Measurements from ENCODE around the gene TRIM62. TPM values are rescaled to one million over a fixed set of nuclear protein-coding genes. Genes with fewer than 3 reads are reported as not detected.

Gene TRIM62
- total RNA-seq, 1 experiment from 2014 or later, result 2.5 TPM

- intact Hi-C loops (cut with micrococcal nuclease; ENCODE audit: unreplicated experiment), result loop anchor here (5.0 kb wide), 1 partner anchor 41 kb away; the partner anchor contains the start of gene TRIM62
- POLR2A ChIA-PET, result no interaction called here
- no peaks in the 10 kb centered on the region for H3K4me1 ChIP-seq
- H3K4me3 ChIP-seq (ENCODE audit: low read depth, low read length), result no peak overlapping the region
- TF ChIP-seq, protein P1, sequence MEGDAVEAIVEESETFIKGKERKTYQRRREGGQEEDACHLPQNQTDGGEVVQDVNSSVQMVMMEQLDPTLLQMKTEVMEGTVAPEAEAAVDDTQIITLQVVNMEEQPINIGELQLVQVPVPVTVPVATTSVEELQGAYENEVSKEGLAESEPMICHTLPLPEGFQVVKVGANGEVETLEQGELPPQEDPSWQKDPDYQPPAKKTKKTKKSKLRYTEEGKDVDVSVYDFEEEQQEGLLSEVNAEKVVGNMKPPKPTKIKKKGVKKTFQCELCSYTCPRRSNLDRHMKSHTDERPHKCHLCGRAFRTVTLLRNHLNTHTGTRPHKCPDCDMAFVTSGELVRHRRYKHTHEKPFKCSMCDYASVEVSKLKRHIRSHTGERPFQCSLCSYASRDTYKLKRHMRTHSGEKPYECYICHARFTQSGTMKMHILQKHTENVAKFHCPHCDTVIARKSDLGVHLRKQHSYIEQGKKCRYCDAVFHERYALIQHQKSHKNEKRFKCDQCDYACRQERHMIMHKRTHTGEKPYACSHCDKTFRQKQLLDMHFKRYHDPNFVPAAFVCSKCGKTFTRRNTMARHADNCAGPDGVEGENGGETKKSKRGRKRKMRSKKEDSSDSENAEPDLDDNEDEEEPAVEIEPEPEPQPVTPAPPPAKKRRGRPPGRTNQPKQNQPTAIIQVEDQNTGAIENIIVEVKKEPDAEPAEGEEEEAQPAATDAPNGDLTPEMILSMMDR (IDR thresholded peaks at IDR 0.05; ENCODE audit: insufficient read depth in 1 of 2, low read depth in 1 of 2, low read length in 1 of 2, severe bottlenecking in 1 of 2, unreplicated experiment in 1 of 2), result no peak
- BruUV-seq (replicated peaks), result no TSS peak
- Mint-ChIP-seq H3K4me3 (ENCODE audit: unreplicated experiment) (no peak overlapping the region), H3K27me3 (ENCODE audit: insufficient read depth, unreplicated experiment) (no peaks in the 10 kb centered on the region), H3K36me3 (ENCODE audit: insufficient read depth, unreplicated experiment) (no peaks in the 10 kb centered on the region), H3K4me1 (ENCODE audit: low read depth, unreplicated experiment) (no peaks in the 10 kb centered on the region), H3K27ac (ENCODE audit: unreplicated experiment) (no peak overlapping the region), H3K9me3 (ENCODE audit: unreplicated experiment) (no peaks in the 10 kb centered on the region)
- no peaks in the 10 kb centered on the region for H3K9me3 ChIP-seq
- DNase-seq, result no peak
- no peaks in the 10 kb centered on the region for H3K27me3 ChIP-seq (replicated peaks; ENCODE audit: control insufficient read depth, insufficient read depth, low read length)
- CTCF ChIA-PET, result interaction anchor here (1.0 kb wide), 1 partner anchor 15 kb away, joined by 3 read pairs; no protein-coding TSS in a partner anchor
- no peaks in the 10 kb centered on the region for H3K36me3 ChIP-seq (ENCODE audit: control insufficient read depth, insufficient read depth, low read length)
These were observed 40.1 kb downstream of the TRIM62 start for GRCh38 chr1:33141781-33142180.

- Mint-ChIP-seq H3K9me3 (ENCODE audit: unreplicated experiment) (no peaks in the 10 kb centered on the region), H3K27ac (ENCODE audit: unreplicated experiment) (no peak overlapping the region), H3K4me3 (ENCODE audit: unreplicated experiment) (no peak overlapping the region), H3K36me3 (ENCODE audit: insufficient read depth, unreplicated experiment) (no peaks in the 10 kb centered on the region), H3K27me3 (ENCODE audit: insufficient read depth, unreplicated experiment) (no peaks in the 10 kb centered on the region), H3K4me1 (ENCODE audit: low read depth, unreplicated experiment) (no peaks in the 10 kb centered on the region)
- H3K4me1 ChIP-seq, result no peaks in the 10 kb centered on the region
- ChIA-PET CTCF (no interaction called here), POLR2A (no interaction called here)
- no TSS peak for BruUV-seq (replicated peaks)
- intact Hi-C loops (cut with micrococcal nuclease; ENCODE audit: unreplicated experiment), result loop anchor here (5.0 kb wide), 1 partner anchor 41 kb away; the partner anchor contains the start of gene TRIM62
- DNase-seq, result no peak
- H3K27me3 ChIP-seq (replicated peaks; ENCODE audit: control insufficient read depth, insufficient read depth, low read length), result no peaks in the 10 kb centered on the region
- H3K9me3 ChIP-seq, result no peaks in the 10 kb centered on the region
- H3K36me3 ChIP-seq (ENCODE audit: control insufficient read depth, insufficient read depth, low read length), result no peaks in the 10 kb centered on the region
- H3K4me3 ChIP-seq (ENCODE audit: low read depth, low read length), result no peak overlapping the region
- TF ChIP-seq, protein P1 (IDR thresholded peaks at IDR 0.05; ENCODE audit: insufficient read depth in 1 of 2, low read depth in 1 of 2, low read length in 1 of 2, severe bottlenecking in 1 of 2, unreplicated experiment in 1 of 2), result no peak
These were observed 40.6 kb downstream of the TRIM62 start for GRCh38 chr1:33141216-33141615.

DNA sequence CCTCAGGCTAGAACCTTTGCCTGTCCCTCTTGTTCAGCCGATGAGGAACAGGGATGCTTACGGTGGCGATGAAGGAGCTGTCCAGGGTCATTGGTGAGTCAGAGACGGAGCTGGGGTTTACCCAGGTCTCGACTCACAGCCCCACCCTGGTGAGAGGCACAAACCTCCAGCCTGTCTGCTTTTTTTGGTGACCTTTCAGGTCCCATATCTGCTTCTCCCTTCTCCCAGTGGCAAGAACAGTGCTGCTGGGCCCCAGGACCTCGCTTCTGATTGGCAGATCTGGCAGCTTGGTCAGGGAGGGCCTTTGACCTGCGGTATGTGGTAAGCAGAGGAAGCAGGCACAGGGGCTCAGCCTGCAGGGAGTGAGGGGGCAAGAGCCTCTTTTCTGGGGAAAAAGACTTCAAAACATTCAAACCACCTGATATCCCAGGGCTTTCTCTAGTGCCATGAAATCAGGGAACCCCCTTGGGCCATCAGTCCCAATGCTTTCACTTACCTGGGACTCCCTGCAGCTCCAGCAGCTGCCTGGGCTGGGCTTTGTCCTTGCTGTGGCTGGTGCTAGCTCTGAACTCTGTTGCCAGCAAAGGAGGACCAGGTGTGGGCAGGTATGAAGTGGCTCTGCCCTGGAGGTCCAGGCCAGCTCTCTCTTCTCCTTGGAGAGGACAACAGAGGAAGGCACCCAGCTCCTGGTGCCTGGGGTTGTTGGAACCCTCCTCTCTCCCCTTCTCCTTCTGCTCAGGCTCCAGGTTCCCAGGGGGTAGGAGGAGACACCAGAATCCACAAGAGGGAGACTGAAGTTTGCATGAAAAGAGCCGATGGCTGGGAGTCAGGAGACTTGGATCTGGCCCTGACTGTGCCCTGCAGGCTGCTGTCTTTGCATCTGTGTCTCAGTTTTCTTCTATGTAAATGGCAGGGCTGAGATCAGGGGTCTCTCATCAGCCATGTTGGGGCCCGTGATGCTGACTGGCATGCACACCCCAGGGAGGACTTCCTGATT is 41.4 kb downstream of the TRIM62 start:
- DNase-seq, result no peak
- H3K4me1 Mint-ChIP-seq (ENCODE audit: low read depth, unreplicated experiment), result no peaks in the 10 kb centered on the region

More for the DNA sequence above, 41.4 kb downstream of the TRIM62 start:
- H3K9me3 Mint-ChIP-seq (ENCODE audit: unreplicated experiment), result no peaks in the 10 kb centered on the region
- H3K4me1 ChIP-seq, result no peaks in the 10 kb centered on the region
- no peaks in the 10 kb centered on the region for H3K9me3 ChIP-seq
- POLR2A ChIA-PET, result no interaction called here
- no peaks in the 10 kb centered on the region for H3K36me3 Mint-ChIP-seq (ENCODE audit: insufficient read depth, unreplicated experiment)
- no peaks in the 10 kb centered on the region for H3K36me3 ChIP-seq (ENCODE audit: control insufficient read depth, insufficient read depth, low read length)
- BruUV-seq (replicated peaks), result no TSS peak
- no peaks in the 10 kb centered on the region for H3K27me3 Mint-ChIP-seq (ENCODE audit: insufficient read depth, unreplicated experiment)
- intact Hi-C loops (cut with micrococcal nuclease; ENCODE audit: unreplicated experiment), result loop anchor here (5.0 kb wide), 1 partner anchor 42 kb away; the partner anchor contains the start of gene TRIM62
- TF ChIP-seq, protein P1 (IDR thresholded peaks at IDR 0.05; ENCODE audit: insufficient read depth in 1 of 2, low read depth in 1 of 2, low read length in 1 of 2, severe bottlenecking in 1 of 2, unreplicated experiment in 1 of 2), result peak in 1 of 2 experiments; percentile 6
- CTCF ChIA-PET, result interaction anchor here (1.1 kb wide), 1 partner anchor 13 kb away, joined by 5 read pairs; no protein-coding TSS in a partner anchor
- no peak overlapping the region for H3K4me3 Mint-ChIP-seq (ENCODE audit: unreplicated experiment)
- no peak overlapping the region for H3K27ac Mint-ChIP-seq (ENCODE audit: unreplicated experiment)
- no peaks in the 10 kb centered on the region for H3K27me3 ChIP-seq (replicated peaks; ENCODE audit: control insufficient read depth, insufficient read depth, low read length)
- H3K4me3 ChIP-seq (ENCODE audit: low read depth, low read length), result no peak overlapping the region
